ENCODE measurements around the gene PTF1A.

GRCh38 chr10:23187155-23187554 lies 5.0 kb upstream of the PTF1A start:
- TF ChIP-seq ZBTB17 (tag by site-specific recombination; IDR thresholded peaks at IDR 0.05) (no peak), CTCF (tag by site-specific recombination; IDR thresholded peaks at IDR 0.05) (no peak), ZSCAN30 (tag by site-specific recombination; IDR thresholded peaks at IDR 0.05) (no peak), ZNF704 (tag by site-specific recombination; IDR thresholded peaks at IDR 0.05) (no peak), ZBTB7A (tag by site-specific recombination; IDR thresholded peaks at IDR 0.05; ENCODE audit: low read depth) (no peak)
- TF ChIP-seq, protein P1, sequence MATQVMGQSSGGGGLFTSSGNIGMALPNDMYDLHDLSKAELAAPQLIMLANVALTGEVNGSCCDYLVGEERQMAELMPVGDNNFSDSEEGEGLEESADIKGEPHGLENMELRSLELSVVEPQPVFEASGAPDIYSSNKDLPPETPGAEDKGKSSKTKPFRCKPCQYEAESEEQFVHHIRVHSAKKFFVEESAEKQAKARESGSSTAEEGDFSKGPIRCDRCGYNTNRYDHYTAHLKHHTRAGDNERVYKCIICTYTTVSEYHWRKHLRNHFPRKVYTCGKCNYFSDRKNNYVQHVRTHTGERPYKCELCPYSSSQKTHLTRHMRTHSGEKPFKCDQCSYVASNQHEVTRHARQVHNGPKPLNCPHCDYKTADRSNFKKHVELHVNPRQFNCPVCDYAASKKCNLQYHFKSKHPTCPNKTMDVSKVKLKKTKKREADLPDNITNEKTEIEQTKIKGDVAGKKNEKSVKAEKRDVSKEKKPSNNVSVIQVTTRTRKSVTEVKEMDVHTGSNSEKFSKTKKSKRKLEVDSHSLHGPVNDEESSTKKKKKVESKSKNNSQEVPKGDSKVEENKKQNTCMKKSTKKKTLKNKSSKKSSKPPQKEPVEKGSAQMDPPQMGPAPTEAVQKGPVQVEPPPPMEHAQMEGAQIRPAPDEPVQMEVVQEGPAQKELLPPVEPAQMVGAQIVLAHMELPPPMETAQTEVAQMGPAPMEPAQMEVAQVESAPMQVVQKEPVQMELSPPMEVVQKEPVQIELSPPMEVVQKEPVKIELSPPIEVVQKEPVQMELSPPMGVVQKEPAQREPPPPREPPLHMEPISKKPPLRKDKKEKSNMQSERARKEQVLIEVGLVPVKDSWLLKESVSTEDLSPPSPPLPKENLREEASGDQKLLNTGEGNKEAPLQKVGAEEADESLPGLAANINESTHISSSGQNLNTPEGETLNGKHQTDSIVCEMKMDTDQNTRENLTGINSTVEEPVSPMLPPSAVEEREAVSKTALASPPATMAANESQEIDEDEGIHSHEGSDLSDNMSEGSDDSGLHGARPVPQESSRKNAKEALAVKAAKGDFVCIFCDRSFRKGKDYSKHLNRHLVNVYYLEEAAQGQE (tag by site-specific recombination; IDR thresholded peaks at IDR 0.05), result no peak
- TF ChIP-seq, protein P2, sequence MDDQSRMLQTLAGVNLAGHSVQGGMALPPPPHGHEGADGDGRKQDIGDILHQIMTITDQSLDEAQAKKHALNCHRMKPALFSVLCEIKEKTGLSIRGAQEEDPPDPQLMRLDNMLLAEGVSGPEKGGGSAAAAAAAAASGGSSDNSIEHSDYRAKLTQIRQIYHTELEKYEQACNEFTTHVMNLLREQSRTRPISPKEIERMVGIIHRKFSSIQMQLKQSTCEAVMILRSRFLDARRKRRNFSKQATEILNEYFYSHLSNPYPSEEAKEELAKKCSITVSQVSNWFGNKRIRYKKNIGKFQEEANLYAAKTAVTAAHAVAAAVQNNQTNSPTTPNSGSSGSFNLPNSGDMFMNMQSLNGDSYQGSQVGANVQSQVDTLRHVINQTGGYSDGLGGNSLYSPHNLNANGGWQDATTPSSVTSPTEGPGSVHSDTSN (CRISPR knock-in tag; IDR thresholded peaks at IDR 0.05), result no peak

Data from HEK293 (cell line).